HG03432 (cell line): ENCODE results near the gene TP53TG5.

Experiments used
- ATAC-seq: cut with Tn5 transposase; IDR thresholded peaks from one replicate; pipeline ENCODE4 v1.9.1; 2021; ENCODE audit warnings: mild to moderate bottlenecking, moderate library complexity; ENCODE audit not compliant: unreplicated experiment

The TP53TG5 gene

DNA sequence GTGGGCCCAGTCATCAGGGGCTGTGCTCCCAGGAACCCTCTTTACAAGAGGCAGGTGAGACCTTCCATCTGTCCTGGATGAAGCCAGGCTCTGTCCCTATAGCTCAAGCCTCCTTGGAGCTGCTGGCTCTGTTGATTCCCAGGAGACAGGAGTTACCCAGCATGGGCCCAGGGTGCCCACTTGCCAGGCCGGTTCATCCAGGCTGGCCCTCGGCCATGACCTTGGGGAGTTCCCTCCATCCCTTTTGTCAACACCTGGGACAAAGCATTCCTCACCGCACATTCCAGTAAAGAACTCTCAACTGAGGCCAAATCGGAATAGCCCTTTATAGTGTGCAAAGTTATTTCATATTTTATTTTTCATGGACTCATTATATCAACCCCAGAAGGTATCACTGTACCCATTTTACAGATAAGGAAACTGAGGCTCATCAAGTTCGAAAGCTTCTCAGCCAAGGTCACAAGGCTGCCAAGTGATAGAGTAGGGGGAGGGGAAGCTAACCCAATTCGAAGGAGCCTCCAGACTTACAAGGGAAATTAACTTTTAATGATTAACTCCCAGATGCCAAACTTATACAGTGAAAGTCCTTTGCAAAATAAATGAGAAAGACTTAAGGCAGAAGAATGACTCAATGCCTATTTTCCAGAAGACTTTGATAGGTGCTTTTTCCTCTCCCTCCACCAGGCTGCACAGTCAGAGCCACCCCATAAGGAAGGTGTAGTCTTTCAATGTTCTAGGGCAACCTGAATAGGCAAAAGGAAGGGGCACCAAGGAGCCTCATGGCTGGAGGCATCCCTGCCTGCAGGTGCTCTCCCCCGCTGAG lies 48.4 kb downstream of the TP53TG5 start:
- ATAC-seq = no peak

DNA sequence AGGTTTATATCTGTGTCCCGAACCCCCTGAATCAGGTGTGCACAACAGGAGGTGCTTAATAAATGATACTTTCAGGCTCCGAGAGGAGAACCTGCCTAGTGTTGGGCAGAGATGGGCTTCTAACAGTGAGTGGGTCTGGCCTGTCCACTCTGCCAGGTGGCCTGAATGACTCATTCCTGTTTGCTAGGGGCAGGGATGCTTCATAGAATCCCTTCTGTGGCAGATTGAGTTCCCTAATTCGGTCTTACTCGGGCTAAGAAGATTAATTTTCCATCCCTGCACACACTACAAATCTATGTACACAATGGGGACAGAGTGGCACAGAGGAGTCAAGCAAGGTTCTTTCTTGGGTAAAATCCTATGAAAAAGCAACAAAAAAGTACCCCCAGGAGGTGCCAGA lies 49.7 kb downstream of the TP53TG5 start:
- no peak for ATAC-seq

DNA sequence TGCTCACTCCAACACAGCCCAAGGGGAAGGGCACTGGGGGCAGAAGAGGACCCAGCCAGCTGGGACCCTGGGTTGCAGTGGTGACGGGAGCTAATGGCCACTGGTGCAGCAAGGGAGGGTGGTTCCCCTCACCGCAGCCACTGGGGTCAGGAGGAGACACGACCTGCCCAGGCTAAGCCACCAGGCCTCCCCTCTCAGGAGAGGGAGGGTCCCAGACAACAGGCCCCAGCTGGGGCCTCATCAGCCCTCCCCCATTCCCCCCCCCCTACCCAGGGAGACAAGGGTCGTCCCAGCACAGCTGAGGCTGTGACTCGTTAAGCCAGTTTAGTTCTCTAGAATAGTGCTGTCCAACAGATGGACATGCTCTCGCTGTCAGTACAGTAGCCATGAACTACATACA lies 52.8 kb downstream of the TP53TG5 start:
- no peak for ATAC-seq

DNA sequence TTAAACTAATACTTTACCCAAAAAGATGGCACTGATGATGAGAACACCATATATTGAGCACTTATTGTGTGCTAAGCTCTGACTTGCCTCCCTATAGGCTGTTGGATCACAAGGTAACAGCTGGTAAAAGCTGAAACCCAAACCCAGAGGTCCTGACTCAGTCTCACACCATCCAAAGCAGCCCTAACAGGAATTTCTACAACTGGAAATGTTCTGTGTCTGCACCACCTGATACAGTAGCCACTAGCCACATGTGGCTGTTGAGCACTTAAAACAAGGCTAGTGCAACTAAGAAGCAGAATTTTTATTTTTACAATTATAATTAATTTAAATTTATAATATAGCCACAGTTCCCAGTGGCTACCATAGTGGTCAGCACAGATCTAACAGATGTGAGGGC lies 54.4 kb downstream of the TP53TG5 start:
- no peak for ATAC-seq

DNA sequence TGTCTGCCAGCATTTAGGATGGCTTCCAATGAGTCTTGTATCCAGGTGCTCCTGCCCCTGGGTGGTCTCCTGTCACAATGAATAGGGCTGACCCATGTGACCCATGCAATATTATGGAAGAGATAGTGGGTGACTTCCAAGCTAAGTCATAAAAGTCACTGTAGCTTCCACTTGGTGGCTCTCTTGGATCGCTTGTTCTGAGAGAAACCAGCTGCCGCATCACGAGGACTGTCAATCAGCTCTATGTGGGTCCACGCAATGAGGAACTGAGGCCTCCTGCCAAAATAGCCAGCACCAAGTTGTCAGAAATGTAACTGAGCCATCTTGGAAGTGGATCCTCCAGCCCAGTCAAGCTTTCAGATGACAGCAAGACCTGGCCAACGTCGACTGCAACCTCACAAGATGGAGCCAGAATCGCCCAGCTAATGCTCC lies 55.2 kb downstream of the TP53TG5 start:
- ATAC-seq = no peak
